WTC11 (cell line): ENCODE results near the gene SALL1. TPM values are rescaled to one million over a fixed set of nuclear protein-coding genes. Genes with fewer than 3 reads are reported as not detected.

Experiments used
- ATAC-seq: fragments of 200-7000 bp; cut with Tn5 transposase; 2 replicates; pipeline ENCODE4 v1.10.0; 2021; ENCODE audit warnings: mild to moderate bottlenecking, moderate library complexity
- CTCF ChIA-PET: fragments of 300-600 bp; sonication (Branson Sonifier 250); formaldehyde crosslinking; loops from one replicate; lab custom pipeline; 2021; ENCODE audit warnings: antibody characterized with exemption; lab: Charles Lee
- POLR2A ChIA-PET: fragments of 350-600 bp; sonication (Branson Sonifier 250); formaldehyde crosslinking; loops from one replicate; lab custom pipeline; 2021; ENCODE audit warnings: antibody characterized with exemption; lab: Charles Lee
- DNase-seq: peaks from one replicate; pipeline ENCODE4 v3.0.0; 2021; ENCODE audit warnings: low spot score
- H3K27ac Mint-ChIP-seq: 2 replicates; pipeline ENCODE4 v1.8.0; 2021; ENCODE audit warnings: mixed read lengths
- H3K27me3 Mint-ChIP-seq: 2 replicates; pipeline ENCODE4 v1.8.0; 2021; ENCODE audit warnings: low read depth, mild to moderate bottlenecking, moderate library complexity, mixed read lengths
- H3K36me3 Mint-ChIP-seq: 2 replicates; pipeline ENCODE4 v1.8.0; 2021; ENCODE audit warnings: mixed read lengths
- H3K4me1 Mint-ChIP-seq: 2 replicates; pipeline ENCODE4 v1.8.0; 2022; ENCODE audit warnings: mixed read lengths
- H3K4me3 Mint-ChIP-seq: 2 replicates; pipeline ENCODE4 v1.8.0; 2021; ENCODE audit warnings: mild to moderate bottlenecking, moderate library complexity, mixed read lengths
- H3K9me3 Mint-ChIP-seq: 2 replicates; pipeline ENCODE4 v1.8.0; 2021; ENCODE audit warnings: mixed read lengths
- AR ChIP-seq: fragments of 250-450 bp; sonication (Bioruptor Pico); IDR thresholded peaks from 2 replicates; pipeline ENCODE4 v1.9.0; 2021; ENCODE audit warnings: mild to moderate bottlenecking
- ATF1 ChIP-seq: sonication (generic); formaldehyde crosslinking; IDR thresholded peaks from 2 replicates; pipeline ENCODE4 v1.8.1; 2023; ENCODE audit warnings: mild to moderate bottlenecking, moderate library complexity, missing genetic modification reagents
- ETV6 ChIP-seq: sonication (generic); formaldehyde crosslinking; IDR thresholded peaks from 2 replicates; pipeline ENCODE4 v1.8.1; 2022; ENCODE audit warnings: mild to moderate bottlenecking, missing genetic modification reagents
- FOXK1 ChIP-seq: sonication (generic); formaldehyde crosslinking; IDR thresholded peaks from 2 replicates; pipeline ENCODE4 v1.8.0; 2022; ENCODE audit warnings: mild to moderate bottlenecking, moderate library complexity, missing genetic modification reagents
- FOXP4 ChIP-seq: sonication (generic); formaldehyde crosslinking; IDR thresholded peaks from 2 replicates; pipeline ENCODE4 v1.8.0; 2022; ENCODE audit warnings: mild to moderate bottlenecking, missing genetic modification reagents
- GRHL2 ChIP-seq: fragments of 250-450 bp; sonication (Bioruptor Pico); IDR thresholded peaks from 2 replicates; pipeline ENCODE4 v1.8.0; 2022; ENCODE audit warnings: mild to moderate bottlenecking, moderate library complexity; ENCODE audit not compliant: insufficient replicate concordance, severe bottlenecking
- GTF2I ChIP-seq: fragments of 250-450 bp; sonication (Bioruptor Pico); conservative IDR thresholded peaks from 2 replicates; pipeline ENCODE4 v1.4.0; 2021; ENCODE audit warnings: mild to moderate bottlenecking
- HMGA2 ChIP-seq: fragments of 250-450 bp; sonication (Bioruptor Pico); IDR thresholded peaks from 2 replicates; pipeline ENCODE4 v1.4.0; 2021; ENCODE audit warnings: mild to moderate bottlenecking, moderate library complexity
- MAX ChIP-seq: sonication (generic); formaldehyde crosslinking; IDR thresholded peaks from 2 replicates; pipeline ENCODE4 v1.8.0; 2022; ENCODE audit warnings: mild to moderate bottlenecking, missing genetic modification reagents
- NFE2L1 ChIP-seq: sonication (generic); formaldehyde crosslinking; IDR thresholded peaks from 2 replicates; pipeline ENCODE4 v1.8.1; 2023; ENCODE audit warnings: missing genetic modification reagents
- NR1H2 ChIP-seq: sonication (generic); formaldehyde crosslinking; IDR thresholded peaks from 2 replicates; pipeline ENCODE4 v1.9.0; 2021; ENCODE audit warnings: mild to moderate bottlenecking, moderate library complexity, missing genetic modification reagents
- OVOL2 ChIP-seq: fragments of 250-450 bp; sonication (Bioruptor Pico); IDR thresholded peaks from 2 replicates; pipeline ENCODE4 v1.9.0; 2021; ENCODE audit warnings: mild to moderate bottlenecking, borderline replicate concordance
- PREB ChIP-seq: sonication (generic); formaldehyde crosslinking; IDR thresholded peaks from 2 replicates; pipeline ENCODE4 v1.8.1; 2022; ENCODE audit warnings: mild to moderate bottlenecking, missing genetic modification reagents, moderate library complexity, borderline replicate concordance
- RORB ChIP-seq: fragments of 250-450 bp; sonication (Bioruptor Pico); IDR thresholded peaks from 2 replicates; pipeline ENCODE4 v1.9.0; 2021; ENCODE audit warnings: mild to moderate bottlenecking
- TEAD4 ChIP-seq: sonication (generic); formaldehyde crosslinking; IDR thresholded peaks from 2 replicates; pipeline ENCODE4 v1.8.0; 2022; ENCODE audit warnings: mild to moderate bottlenecking, missing genetic modification reagents
- ZNF138 ChIP-seq: sonication (generic); formaldehyde crosslinking; conservative IDR thresholded peaks from 2 replicates; pipeline ENCODE4 v1.8.1; 2022; ENCODE audit warnings: mild to moderate bottlenecking, moderate library complexity, missing genetic modification reagents
- ZNF232 ChIP-seq: sonication (generic); formaldehyde crosslinking; IDR thresholded peaks from 2 replicates; pipeline ENCODE4 v1.8.0; 2022; ENCODE audit warnings: mild to moderate bottlenecking, missing genetic modification reagents
- ZNF281 ChIP-seq: sonication (generic); formaldehyde crosslinking; IDR thresholded peaks from 2 replicates; pipeline ENCODE4 v1.8.0; 2023; ENCODE audit warnings: mild to moderate bottlenecking, missing genetic modification reagents
- ZNF512 ChIP-seq: sonication (generic); formaldehyde crosslinking; IDR thresholded peaks from 2 replicates; pipeline ENCODE4 v1.8.1; 2022; ENCODE audit warnings: missing genetic modification reagents, borderline replicate concordance
- ZNF671 ChIP-seq: fragments of 250-450 bp; sonication (Bioruptor Pico); IDR thresholded peaks from 2 replicates; pipeline ENCODE4 v1.8.0; 2021; ENCODE audit warnings: mild to moderate bottlenecking
- total RNA-seq: library from RNA; stranded (reverse); gene quantifications from 3 replicates; pipeline ENCODE4 v1.2.3, GENCODE V29; 2021

SALL1 gene
- total RNA-seq, 1 experiment from 2014 or later, result 63.9 TPM

- no peak for TF ChIP-seq FOXP4 (CRISPR knock-in tag)
- TF ChIP-seq HMGA2 (CRISPR knock-in tag), result no peak
- TF ChIP-seq GRHL2, result no peak
- no peak for TF ChIP-seq ETV6
- no peak for TF ChIP-seq GTF2I (CRISPR knock-in tag)
- no peak for TF ChIP-seq OVOL2 (CRISPR knock-in tag)
- TF ChIP-seq MAX (CRISPR knock-in tag), result no peak
- no peak for TF ChIP-seq AR (CRISPR knock-in tag)
- no peak for TF ChIP-seq NR1H2 (CRISPR knock-in tag)
- no peak for TF ChIP-seq FOXK1 (CRISPR knock-in tag)
- TF ChIP-seq ZNF232 (CRISPR knock-in tag), result no peak
- no peak for TF ChIP-seq ZNF281 (CRISPR knock-in tag)
- TF ChIP-seq NFE2L1 (CRISPR knock-in tag), result no peak
- no peak for TF ChIP-seq ZNF671 (CRISPR knock-in tag)
- no peak for TF ChIP-seq ZNF512 (CRISPR knock-in tag)
- TF ChIP-seq RORB, result no peak
These were observed 14.0 kb upstream of the SALL1 start (continued) for GRCh38 chr16:51165043-51165442.

- ATAC-seq (no peak), DNase-seq (no peak)
- Mint-ChIP-seq H3K4me1 (peaks cover 35% of the 10 kb centered on the region), H3K36me3 (no peaks in the 10 kb centered on the region; the same call in 1 of the 2 replicates), H3K9me3 (peaks cover 11% of the 10 kb centered on the region), H3K27me3 (peaks cover 2% of the 10 kb centered on the region; the same call in 1 of the 2 replicates), H3K27ac (no peak overlapping the region), H3K4me3 (no peak overlapping the region)
- ChIA-PET CTCF (no interaction called here), POLR2A (no interaction called here)
- TF ChIP-seq ZNF281 (CRISPR knock-in tag), result no peak
- TF ChIP-seq TEAD4 (CRISPR knock-in tag), result no peak
- no peak for TF ChIP-seq ATF1 (CRISPR knock-in tag)
- TF ChIP-seq ZNF138, result no peak
- TF ChIP-seq PREB (CRISPR knock-in tag), result no peak
These were observed 13.5 kb upstream of the SALL1 start for GRCh38 chr16:51164574-51164973.
